KMS-11 (cell line): ENCODE measurements around the gene PARD3B.

Experiments used
- H2AFZ ChIP-seq: fragments of 200-600 bp; sonication (generic); 2 replicates; pipeline ENCODE4 v1.6.1; 2016; ENCODE audit warnings: antibody characterized with exemption, mixed run types, low read depth
- H3K27ac ChIP-seq: fragments of 200-600 bp; sonication (generic); 2 replicates; pipeline ENCODE4 v1.6.1; 2016; ENCODE audit warnings: mild to moderate bottlenecking, mixed run types
- H3K27me3 ChIP-seq: fragments of 200-600 bp; sonication (generic); 2 replicates; pipeline ENCODE4 v1.6.1; 2017; ENCODE audit warnings: mild to moderate bottlenecking, low read depth, mixed run types, moderate library complexity; ENCODE audit not compliant: insufficient read depth
- H3K36me3 ChIP-seq: fragments of 200-600 bp; sonication (generic); 2 replicates; pipeline ENCODE4 v1.6.1; 2017; ENCODE audit warnings: mild to moderate bottlenecking, mixed run types; ENCODE audit not compliant: insufficient read depth
- H3K4me1 ChIP-seq: fragments of 200-600 bp; sonication (generic); 2 replicates; pipeline ENCODE4 v1.6.1; 2016; ENCODE audit warnings: mild to moderate bottlenecking, low read depth, mixed run types; ENCODE audit not compliant: poor library complexity, severe bottlenecking
- H3K4me2 ChIP-seq: fragments of 200-600 bp; sonication (generic); 2 replicates; pipeline ENCODE4 v1.7.0; 2016; ENCODE audit warnings: mild to moderate bottlenecking, mixed run types
- H3K4me3 ChIP-seq: fragments of 200-600 bp; sonication (generic); IDR thresholded peaks from 2 replicates; pipeline ENCODE4 v1.6.1; 2017; ENCODE audit warnings: low read depth, low read length, mixed read lengths; ENCODE audit not compliant: insufficient read depth
- H3K79me2 ChIP-seq: fragments of 200-600 bp; sonication (generic); 2 replicates; pipeline ENCODE4 v1.6.1; 2016; ENCODE audit warnings: low read depth, mixed run types; ENCODE audit not compliant: insufficient read depth
- H3K9ac ChIP-seq: fragments of 200-600 bp; sonication (generic); 2 replicates; pipeline ENCODE4 v1.6.1; 2016; ENCODE audit warnings: mild to moderate bottlenecking, mixed run types
- H4K20me1 ChIP-seq: fragments of 200-600 bp; sonication (generic); 2 replicates; pipeline ENCODE4 v1.6.1; 2016; ENCODE audit warnings: mild to moderate bottlenecking, mixed run types; ENCODE audit not compliant: insufficient read depth
- TF ChIP-seq, protein P1 (sequence below): fragments of 200-600 bp; sonication (generic); conservative IDR thresholded peaks from 2 replicates; pipeline ENCODE4 v1.6.1; 2017; ENCODE audit warnings: low read depth, mild to moderate bottlenecking, antibody characterized with exemption, low read length, moderate library complexity, mixed read lengths

The PARD3B gene

DNA sequence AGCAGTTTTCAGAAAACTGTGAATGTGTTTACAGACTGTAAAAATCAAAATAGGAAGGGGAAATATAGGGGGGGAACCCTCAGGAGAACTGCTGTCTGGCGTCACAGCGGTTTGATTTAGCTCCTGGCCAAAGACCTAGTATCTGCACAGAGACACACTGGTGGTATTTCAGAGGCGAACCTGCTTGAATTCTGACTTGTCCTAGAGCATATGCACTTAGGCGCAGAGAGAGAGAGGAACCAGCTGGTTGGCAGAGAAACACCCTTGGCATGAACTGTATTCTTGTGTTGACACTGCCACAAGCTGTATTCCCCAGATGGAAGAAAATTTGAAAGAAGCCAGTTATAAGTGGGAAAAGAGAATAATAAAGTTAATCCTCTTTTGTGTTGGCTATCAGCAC, 630.6 kb downstream of the PARD3B start:
- no peak overlapping the region for H3K9ac ChIP-seq

DNA sequence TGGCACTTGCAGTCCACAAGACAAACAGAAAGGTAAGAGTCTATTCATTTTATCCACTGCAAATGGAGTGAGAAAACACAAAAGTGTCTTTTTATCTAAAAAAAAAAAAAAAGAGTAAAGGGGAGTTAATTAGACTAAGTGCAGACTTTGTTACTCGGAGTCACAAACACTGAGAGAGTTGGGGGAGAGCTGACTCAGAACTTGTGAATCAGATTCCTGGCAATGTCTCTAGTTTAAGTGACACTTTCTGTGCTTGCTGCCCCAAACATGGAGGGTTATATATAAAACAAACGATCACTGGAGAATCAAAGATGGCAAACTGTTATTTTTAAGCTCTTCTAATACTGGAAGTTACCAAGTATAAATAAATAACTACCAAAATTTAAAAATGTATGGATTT, 631.3 kb downstream of the PARD3B start:
- Histone ChIP-seq H3K9ac (no peak overlapping the region), H3K4me1 (no peaks in the 10 kb centered on the region), H3K27ac (no peak overlapping the region), H3K79me2 (no peaks in the 10 kb centered on the region), H2AFZ (no peak overlapping the region), H3K4me2 (no peak overlapping the region), H3K36me3 (no peaks in the 10 kb centered on the region), H3K4me3 (no peak overlapping the region), H3K27me3 (no peaks in the 10 kb centered on the region), H4K20me1 (no peaks in the 10 kb centered on the region)
- TF ChIP-seq, protein P1, sequence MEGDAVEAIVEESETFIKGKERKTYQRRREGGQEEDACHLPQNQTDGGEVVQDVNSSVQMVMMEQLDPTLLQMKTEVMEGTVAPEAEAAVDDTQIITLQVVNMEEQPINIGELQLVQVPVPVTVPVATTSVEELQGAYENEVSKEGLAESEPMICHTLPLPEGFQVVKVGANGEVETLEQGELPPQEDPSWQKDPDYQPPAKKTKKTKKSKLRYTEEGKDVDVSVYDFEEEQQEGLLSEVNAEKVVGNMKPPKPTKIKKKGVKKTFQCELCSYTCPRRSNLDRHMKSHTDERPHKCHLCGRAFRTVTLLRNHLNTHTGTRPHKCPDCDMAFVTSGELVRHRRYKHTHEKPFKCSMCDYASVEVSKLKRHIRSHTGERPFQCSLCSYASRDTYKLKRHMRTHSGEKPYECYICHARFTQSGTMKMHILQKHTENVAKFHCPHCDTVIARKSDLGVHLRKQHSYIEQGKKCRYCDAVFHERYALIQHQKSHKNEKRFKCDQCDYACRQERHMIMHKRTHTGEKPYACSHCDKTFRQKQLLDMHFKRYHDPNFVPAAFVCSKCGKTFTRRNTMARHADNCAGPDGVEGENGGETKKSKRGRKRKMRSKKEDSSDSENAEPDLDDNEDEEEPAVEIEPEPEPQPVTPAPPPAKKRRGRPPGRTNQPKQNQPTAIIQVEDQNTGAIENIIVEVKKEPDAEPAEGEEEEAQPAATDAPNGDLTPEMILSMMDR = no peak

More for the DNA sequence above, 630.6 kb downstream of the PARD3B start:
- H3K27ac ChIP-seq = no peak overlapping the region
- no peaks in the 10 kb centered on the region for H3K27me3 ChIP-seq
- H3K4me1 ChIP-seq = no peaks in the 10 kb centered on the region
- H3K36me3 ChIP-seq = no peaks in the 10 kb centered on the region
- no peaks in the 10 kb centered on the region for H4K20me1 ChIP-seq
- TF ChIP-seq, protein P1 = no peak
- no peak overlapping the region for H2AFZ ChIP-seq
- no peak overlapping the region for H3K4me2 ChIP-seq
- no peaks in the 10 kb centered on the region for H3K79me2 ChIP-seq
- H3K4me3 ChIP-seq = no peak overlapping the region

DNA sequence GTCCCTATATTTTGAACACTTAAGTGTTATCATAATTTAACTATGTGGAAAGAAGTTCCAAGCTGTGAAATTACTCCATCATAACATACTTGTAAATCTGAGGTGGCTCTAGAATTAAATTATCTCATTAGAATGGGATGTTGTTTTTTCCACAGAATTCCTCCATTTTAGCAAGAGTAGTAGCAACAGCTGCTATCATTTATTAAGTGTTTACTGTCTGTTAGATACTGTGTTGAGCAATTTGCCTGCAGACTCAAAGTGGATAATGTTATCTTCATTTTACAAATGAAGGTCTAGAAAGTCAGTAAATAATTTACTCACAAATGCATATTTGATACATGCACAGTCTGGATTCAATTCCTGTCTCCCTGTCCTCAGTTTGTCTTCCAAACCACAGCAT, 632.3 kb downstream of the PARD3B start:
- TF ChIP-seq, protein P1 = no peak
- H3K36me3 ChIP-seq = no peaks in the 10 kb centered on the region

DNA sequence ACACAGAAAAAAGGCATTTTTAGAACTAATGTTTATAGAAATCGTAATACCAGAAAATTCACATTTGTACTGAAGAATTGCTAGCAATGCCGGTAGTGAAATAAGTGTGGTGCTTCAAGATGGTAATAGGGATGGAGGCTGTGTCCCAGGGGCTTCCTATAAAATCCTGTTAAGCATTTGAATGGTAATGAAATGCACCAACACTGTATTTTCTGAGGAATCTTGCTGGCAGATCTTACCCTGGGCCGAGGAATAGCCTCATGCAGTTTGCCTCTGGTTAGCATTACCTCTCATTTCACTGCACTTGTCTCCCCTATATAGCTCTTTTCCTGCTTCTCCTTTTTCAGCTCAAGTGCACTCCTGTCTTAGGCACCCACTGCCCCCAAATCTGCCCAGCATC, 635.5 kb downstream of the PARD3B start:
- Histone ChIP-seq H4K20me1 (no peaks in the 10 kb centered on the region), H3K9ac (no peak overlapping the region), H3K4me3 (no peak overlapping the region), H3K27me3 (no peaks in the 10 kb centered on the region), H3K27ac (no peak overlapping the region), H2AFZ (no peak overlapping the region), H3K4me1 (no peaks in the 10 kb centered on the region), H3K36me3 (no peaks in the 10 kb centered on the region), H3K79me2 (no peaks in the 10 kb centered on the region), H3K4me2 (no peak overlapping the region)
- TF ChIP-seq, protein P1 = no peak

More for the DNA sequence above, 632.3 kb downstream of the PARD3B start:
- Histone ChIP-seq H4K20me1 (no peaks in the 10 kb centered on the region), H3K4me3 (no peak overlapping the region), H3K4me2 (no peak overlapping the region), H3K4me1 (no peaks in the 10 kb centered on the region), H3K79me2 (no peaks in the 10 kb centered on the region), H2AFZ (no peak overlapping the region), H3K9ac (no peak overlapping the region), H3K27ac (no peak overlapping the region), H3K27me3 (no peaks in the 10 kb centered on the region)
